RPMI7951 (cell line): ENCODE data around the gene PSRC1. TPM values are rescaled to one million over a fixed set of nuclear protein-coding genes. Genes with fewer than 3 reads are reported as not detected.
A peak's percentile ranks its signal among the peaks of the same experiment; 100 is the strongest.

Experiments
- DNase-seq: peaks from one replicate; pipeline ENCODE4 v3.0.0-alpha.2; 2012; ENCODE audit warnings: low read depth
- total RNA-seq: library from RNA; depleted of rRNA; stranded (reverse); fragments of >200 nt; shearing (Covaris generic); gene quantifications from 2 replicates; pipeline ENCODE4 v1.2.3, GENCODE V29; 2014

Gene PSRC1
- total RNA-seq, 1 experiment from 2014 or later, result 74.6 TPM

- no peak for DNase-seq
These were observed 10.7 kb downstream of the PSRC1 start for GRCh38 chr1:109272021-109272799.

DNA sequence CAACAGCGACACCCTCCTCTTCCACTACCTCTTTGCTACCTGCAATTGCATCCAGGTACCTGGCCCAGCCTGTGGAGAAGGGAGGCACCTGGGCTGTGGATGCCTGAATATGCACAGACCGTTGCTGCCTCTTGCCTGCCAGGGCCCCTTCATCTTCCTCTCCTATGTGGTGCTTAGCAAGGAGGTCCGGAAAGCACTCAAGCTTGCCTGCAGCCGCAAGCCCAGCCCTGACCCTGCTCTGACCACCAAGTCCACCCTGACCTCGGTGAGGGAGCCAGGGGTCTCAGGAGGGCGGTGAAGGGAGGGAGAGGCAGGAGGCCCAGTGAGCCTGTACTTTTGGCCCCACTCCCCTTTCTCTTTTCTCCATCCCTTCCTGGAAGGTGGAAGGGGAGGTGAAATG, 11.5 kb downstream of the PSRC1 start:
- DNase-seq, result no peak

- DNase-seq, result no peak
These were observed 12.2 kb downstream of the PSRC1 start for GRCh38 chr1:109270623-109271317.

- DNase-seq, result no peak
These were observed 12.8 kb downstream of the PSRC1 start for GRCh38 chr1:109269981-109270622.

- DNase-seq, result no peak
These were observed 13.5 kb downstream of the PSRC1 start for GRCh38 chr1:109269212-109269980.

DNA sequence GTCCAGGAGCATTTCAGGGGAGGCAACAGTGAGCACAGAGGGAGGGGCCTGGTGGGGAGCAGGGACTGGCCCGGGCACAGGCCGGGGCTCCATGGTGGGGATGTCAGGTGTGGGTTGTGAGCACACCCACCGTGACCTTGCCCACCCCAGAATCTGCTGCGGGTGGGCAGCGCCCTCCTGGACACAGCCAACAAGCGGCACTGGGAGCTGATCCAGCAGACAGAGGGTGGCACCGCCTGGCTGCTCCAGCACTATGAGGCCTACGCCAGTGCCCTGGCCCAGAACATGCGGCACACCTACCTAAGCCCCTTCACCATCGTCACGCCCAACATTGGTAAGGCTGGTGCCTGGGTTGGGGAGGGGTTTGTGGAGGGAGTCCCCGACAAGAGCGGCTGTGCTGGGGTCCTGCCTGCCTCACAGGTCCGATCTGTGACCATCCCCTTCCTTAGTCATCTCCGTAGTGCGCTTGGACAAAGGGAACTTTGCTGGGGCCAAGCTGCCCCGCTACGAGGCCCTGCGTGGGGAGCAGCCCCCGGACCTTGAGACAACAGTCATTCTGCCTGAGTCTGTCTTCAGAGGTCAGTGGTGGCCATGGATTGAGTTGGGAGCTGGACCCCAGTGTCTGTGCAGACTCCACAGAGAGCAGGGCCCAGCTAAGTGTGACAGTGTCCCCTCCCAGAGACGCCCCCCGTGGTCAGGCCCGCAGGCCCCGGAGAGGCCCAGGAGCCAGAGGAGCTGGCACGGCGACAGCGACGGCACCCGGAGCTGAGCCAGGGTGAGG, 14.3 kb downstream of the PSRC1 start:
- DNase-seq, result no peak

- DNase-seq, result no peak
These were observed 15.1 kb downstream of the PSRC1 start for GRCh38 chr1:109267743-109268300.

DNA sequence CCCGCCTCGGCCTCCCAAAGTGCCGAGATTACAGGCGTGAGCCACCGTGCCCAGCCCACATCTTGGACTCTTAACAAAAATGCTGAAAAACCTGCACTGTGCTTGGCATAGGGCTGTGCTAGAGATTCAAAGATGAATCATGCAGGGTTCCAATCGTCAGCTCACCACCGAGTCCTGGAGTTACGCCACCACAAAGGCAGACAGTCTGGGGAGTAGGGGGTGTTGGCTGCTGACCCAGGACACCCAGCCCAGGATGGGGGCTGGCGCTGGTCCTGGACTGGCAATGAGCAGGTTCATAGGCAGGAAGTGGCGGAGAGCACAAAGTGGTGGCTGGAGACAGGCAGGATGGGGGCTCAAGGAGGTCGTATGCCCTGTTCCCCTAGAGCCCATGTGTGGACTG, 16.0 kb downstream of the PSRC1 start:
- peak; percentile 72 for DNase-seq

DNA sequence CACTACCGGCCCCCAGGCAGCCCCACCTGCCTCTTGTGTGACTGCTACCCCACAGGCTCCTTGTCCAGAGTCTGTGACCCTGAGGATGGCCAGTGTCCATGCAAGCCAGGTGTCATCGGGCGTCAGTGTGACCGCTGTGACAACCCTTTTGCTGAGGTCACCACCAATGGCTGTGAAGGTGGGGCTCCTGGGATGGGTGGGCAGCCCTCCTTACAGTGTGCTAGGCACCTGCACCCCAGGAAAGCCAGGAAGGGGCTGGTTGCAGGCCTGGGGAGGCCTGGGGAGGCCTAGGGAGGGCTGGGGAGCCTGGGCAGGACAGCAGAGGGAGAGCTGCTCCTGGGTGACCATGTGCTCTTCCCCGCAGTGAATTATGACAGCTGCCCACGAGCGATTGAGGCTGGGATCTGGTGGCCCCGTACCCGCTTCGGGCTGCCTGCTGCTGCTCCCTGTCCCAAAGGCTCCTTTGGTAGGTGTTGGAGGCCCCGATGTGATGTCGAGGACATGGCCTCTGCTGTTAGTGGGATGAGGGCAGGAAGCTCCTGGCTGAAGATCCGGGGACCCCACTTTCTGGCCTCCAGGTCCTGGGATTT, 17.1 kb downstream of the PSRC1 start:
- no peak for DNase-seq

GRCh38 chr1:109265016-109265415, 17.9 kb downstream of the PSRC1 start:
- DNase-seq, result no peak

- no peak for DNase-seq
These were observed 18.6 kb downstream of the PSRC1 start for GRCh38 chr1:109264379-109264755.

DNA sequence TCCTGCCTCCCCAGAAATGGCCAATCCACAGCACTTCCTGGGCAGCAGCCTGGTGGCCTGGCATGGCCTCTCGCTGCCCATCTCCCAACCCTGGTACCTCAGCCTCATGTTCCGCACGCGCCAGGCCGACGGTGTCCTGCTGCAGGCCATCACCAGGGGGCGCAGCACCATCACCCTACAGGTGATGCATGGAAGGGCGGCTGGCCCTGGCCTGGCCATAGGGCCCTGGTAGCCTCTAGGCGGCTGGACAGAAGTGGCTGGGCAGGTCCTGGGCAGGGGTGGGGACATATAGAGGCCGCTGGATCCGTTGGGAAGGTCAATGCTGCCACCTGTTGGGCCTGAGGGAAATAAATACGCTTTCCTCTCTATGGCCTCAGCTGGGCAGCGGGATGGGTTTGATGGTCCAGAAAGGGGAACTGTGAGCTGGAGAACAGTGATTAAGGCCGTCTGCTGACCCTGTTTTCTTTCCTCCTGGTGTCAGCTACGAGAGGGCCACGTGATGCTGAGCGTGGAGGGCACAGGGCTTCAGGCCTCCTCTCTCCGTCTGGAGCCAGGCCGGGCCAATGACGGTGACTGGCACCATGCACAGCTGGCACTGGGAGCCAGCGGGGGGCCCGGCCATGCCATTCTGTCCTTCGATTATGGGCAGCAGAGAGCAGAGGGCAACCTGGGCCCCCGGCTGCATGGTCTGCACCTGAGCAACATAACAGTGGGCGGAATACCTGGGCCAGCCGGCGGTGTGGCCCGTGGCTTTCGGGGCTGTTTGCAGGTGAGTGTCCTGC, 19.2 kb downstream of the PSRC1 start:
- peak; percentile 89 for DNase-seq

DNA sequence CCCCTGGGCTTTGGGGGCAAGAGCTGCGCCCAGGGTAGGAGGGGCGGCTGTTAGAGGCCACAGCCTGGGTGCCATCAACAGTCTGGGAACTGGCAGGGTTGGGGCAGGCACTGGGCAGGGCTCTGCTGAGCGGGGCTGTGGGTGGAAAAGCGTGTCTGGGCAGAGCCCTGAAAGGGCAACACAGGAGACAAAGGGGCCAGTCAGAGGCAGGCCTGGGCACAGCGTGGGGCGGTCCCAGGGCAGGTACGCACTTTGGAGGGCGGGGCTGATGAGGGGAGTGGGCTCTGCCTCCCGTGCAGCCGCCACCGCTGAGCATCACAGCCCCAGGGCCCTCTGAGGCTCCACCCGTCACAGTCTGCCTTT, 19.7 kb downstream of the PSRC1 start:
- DNase-seq, result no peak

GRCh38 chr1:109262231-109263055, 20.5 kb downstream of the PSRC1 start:
- no peak for DNase-seq

DNA sequence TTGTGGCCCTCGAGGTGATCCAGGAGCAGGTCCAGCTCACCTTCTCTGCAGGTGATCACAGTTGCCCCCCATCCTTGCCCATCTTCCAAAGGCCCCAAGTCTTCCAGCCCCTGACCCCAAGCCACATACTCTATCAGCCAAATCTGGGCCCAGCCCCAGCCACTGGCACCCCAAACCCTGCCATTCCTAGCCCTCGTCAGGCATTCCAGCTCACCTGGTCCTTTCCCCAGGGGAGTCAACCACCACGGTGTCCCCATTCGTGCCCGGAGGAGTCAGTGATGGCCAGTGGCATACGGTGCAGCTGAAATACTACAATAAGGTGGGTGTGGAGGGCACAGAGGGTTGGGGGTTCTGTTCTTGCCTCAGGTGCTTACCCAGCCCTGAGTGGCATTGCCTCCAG, 21.4 kb downstream of the PSRC1 start:
- DNase-seq, result no peak

DNA sequence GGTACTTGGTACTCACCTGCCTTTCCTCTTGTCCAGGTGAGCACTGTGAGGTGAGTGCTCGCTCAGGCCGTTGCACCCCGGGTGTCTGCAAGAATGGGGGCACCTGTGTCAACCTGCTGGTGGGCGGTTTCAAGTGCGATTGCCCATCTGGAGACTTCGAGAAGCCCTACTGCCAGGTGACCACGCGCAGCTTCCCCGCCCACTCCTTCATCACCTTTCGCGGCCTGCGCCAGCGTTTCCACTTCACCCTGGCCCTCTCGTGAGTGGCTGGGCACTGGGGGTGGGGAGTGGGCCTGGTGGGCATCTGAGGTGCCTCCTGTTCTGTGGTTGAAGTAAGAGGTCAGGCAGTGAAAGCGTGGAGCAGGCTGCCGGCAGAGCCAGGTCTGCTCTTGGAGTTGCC, 21.9 kb downstream of the PSRC1 start:
- no peak for DNase-seq

DNA sequence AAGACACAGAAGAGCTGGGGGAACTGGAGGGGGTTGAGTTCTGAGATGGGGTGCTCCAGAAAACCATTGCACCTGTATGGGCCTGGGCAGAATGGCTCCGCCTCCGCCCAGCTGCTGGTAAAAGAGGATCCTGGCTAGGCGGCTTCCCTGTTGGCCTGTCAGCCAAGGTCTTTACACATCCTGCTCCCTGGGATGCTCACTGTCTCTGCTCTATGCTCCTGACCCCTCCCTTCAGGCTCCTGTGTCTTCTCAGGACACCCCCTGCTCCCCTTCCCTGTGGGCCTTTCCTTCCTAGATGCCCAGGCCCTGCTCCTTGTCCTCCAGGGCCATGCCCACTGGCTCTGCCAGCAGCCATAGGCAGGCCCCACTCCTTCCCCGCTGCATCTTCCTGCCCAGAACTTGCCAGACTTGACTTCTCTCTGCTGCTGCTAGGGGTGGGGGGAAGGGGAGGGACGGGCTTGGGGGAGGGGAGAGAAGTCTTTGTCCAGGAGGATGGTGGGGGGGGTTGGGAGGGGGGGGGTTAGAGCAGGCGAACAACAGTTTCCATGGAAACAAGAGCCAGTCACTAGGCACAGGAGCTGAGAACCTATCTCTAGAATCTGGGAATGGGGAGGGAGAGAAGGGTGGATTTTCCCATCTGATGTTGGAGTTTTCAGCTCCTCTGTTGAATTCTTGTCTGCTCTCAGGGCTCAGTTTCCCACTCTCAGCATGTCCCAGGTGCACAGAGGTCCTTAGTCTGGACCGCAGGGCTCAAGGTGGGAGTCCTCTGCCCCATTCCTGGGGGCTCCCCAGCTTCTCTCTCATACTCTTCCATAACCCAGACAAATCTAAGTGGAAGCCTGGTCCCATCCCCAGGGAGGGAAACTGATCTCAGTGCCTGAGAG, 23.0 kb downstream of the PSRC1 start:
- DNase-seq, result no peak
